AG09319 (cell line): Measurements from ENCODE around the gene IDH1.

Source experiments
- DNase-seq: peaks from one replicate; pipeline ENCODE4 v3.0.0-alpha.2; 2010; ENCODE audit warnings: low read depth; ENCODE audit errors: extremely low read depth
- CTCF ChIP-seq: IDR thresholded peaks from 2 replicates; pipeline ENCODE4 v1.5.1; 2011; ENCODE audit warnings: low read depth, mild to moderate bottlenecking, inconsistent platforms, low read length, moderate library complexity

The IDH1 gene

GRCh38 chr2:208189810-208190503, 64.9 kb downstream of the IDH1 start, which contains the start of gene C2orf80:
Gene C2orf80 (minus strand): TSS chr2:208190030. CDS start chr2:208186986, 3,044 bp downstream.
- no peak for TF ChIP-seq CTCF
- DNase-seq = no peak

- DNase-seq = no peak
- no peak for TF ChIP-seq CTCF
These were observed 65.6 kb downstream of the IDH1 start for GRCh38 chr2:208189069-208189809.

- no peak for DNase-seq
These were observed 68.0 kb downstream of the IDH1 start for GRCh38 chr2:208186893-208187292.

GRCh38 chr2:208186465-208186864, 68.4 kb downstream of the IDH1 start:
- no peak for TF ChIP-seq CTCF
- DNase-seq = no peak

More at GRCh38 chr2:208186893-208187292, 68.0 kb downstream of the IDH1 start:
- TF ChIP-seq CTCF = no peak
